ENCODE results near the gene CHST12.
A peak's percentile ranks its signal among the peaks of the same experiment; 100 is the strongest.

The CHST12 gene

DNA sequence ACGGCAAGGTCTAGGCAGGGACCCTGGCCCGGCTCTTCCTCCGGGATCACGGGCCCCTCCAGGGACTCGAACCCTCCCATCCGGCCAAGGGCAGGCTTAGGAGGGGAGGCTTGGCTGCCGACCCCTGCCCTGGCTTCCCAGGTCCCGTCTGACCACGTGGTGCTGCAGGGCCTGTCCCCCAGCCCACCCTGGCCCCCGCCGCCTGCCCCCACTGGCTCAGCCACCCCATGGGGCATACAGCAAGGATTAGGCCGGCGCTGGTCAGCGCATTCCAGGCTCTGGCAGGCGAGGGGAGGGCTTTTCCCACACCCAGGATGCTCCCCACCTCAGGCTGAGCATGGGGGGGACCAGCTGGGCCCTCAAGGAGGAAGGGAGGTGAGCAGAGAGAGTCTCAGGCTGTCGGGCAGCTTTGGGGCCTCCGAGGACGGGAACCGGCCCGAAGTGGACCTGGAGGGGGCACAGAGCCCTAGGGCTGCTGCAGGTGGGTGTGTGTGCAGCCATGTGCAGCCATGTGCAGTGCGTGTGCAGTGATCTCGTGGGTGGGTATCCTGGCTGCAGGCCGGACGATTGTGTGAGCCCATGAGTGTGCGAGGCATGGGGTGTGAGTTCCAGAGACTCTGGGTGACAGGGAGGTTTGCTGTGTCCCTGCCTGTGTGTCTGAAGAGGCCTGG, 73.5 kb downstream of the CHST12 start:
- DNase-seq (ENCODE audit: insufficient read length, low spot score) = no peak

DNA sequence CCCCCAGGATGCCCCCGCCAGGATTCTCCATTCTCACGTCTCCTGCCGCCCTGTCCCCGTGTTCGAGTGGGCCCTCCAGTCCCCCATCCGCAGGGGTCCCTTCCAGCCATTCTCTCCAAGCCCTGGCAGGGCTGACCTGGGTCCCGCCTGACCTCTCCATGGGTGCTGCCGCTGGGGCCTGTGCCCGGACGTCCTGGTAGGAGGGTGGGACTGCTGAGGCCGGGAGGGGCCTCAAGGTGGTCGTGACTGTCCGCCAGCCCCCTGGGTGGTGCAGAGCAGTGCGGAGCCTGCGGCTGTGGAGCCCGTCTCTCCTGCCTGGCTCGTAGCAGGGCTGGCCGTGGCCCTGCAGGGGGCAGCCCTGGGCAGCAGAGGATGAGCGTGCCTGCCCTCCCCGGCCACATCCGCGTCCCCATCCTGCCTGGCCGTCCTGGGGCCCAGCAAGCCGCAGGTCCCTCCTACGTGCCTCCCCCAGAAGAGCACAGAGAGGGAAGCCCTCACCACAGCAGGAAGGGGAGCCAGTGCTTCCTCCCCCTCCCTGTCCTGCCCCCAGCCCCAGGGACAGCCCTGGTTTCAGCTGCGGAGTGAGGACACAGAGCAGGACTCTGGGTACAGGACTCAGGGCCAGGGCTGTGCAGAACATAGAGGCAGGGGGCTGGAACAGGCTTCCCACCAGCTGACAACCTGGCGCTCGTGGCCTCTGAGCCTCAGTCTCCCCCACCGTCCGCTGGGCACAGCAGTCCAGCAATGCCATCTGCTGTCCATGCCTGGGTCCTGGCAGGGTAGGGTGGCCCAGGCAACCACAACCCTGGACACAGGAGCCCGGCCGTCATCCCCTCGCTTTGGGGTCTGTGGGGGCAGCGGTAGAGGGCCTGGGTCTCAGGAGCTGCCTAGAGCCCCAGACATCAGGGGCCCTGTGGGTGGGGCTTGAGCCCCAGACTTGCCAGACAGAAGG, 74.3 kb downstream of the CHST12 start:
- FAIRE-seq (no peak), DNase-seq (ENCODE audit: insufficient read length, low spot score) (peak; percentile 85)

More for the DNA sequence above, 73.5 kb downstream of the CHST12 start:
- no peak for FAIRE-seq

DNA sequence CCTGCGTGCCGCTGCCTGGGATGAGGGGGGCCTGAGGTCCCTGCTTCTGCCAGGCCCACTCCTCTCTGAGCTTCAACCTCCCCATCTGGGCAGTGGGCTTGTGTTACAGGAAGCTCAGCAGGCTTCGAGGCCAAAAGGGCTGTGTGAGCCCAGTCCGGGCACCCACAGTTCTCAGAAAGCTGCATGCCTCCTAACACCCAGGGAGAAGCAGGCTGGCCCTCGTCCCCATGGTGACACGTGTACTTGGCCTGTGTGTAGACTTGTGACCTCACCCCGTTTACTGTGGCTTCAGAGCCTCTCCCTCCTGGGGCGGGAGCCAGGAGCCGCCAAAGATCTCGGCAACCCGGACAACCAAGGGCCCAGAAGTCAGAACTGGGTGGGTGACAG, 75.0 kb downstream of the CHST12 start:
- DNase-seq (ENCODE audit: insufficient read length, low spot score) = no peak
- no peak for FAIRE-seq

DNA sequence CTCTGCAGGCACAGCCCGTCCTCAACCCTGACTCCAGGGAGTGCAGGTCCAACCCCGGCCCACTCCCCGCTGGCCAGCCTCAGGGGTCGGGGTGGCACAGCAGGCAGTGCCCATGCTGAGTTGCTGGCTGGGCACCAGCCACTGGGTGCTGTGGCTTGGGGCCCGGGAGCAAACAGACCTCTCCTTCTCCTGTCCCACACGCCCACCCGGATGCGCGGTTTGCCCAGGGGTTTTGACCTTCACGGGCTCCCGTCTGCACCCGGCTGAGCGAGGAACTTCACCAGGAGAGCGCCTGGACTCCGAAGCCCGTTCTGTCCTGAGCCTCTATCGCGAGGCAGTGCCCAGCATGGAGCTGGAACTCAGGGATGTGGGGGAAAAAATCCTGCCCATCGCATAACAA, 75.4 kb downstream of the CHST12 start:
- DNase-seq (ENCODE audit: insufficient read length, low spot score) = no peak
- FAIRE-seq = no peak

DNA sequence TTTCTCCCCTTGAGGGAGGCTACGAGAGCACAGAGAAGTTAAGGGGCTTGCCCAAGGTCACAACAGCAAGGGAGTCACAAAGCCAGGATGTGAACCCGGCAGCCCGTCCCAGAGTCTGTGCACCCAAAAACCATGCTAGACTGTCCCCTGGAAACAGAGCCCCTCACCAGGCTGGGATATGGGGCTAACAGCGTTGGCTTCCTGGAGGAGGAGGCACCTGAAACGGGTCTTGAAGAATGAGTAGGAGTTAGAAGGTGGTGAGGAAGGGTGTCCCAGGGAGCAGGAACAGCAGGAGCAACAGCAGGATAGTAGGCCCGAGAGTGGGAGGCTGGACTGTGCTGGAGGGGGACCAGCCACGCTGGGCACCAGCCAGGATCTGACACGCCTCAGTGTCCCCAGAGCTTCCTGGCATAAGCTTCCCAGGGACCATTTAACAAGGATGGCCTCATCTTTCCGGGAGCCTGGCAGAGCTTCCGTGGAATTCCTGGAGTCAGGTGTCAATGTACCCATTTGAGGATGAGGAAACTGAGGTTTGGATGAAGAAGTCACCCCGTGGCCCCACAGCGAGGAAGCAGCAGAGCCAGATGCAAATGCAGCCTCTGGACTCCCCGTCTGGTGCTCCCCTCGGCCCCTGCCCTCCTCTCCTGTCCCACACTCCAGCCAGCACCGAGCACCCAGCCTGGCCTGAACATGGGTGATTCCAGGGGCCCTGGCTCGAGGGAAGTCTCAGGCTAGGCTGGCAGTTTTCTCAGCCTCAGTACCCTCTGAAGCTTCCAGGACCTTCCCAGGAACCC, 76.1 kb downstream of the CHST12 start:
- DNase-seq (ENCODE audit: insufficient read length, low spot score) (no peak), FAIRE-seq (no peak)

DNA sequence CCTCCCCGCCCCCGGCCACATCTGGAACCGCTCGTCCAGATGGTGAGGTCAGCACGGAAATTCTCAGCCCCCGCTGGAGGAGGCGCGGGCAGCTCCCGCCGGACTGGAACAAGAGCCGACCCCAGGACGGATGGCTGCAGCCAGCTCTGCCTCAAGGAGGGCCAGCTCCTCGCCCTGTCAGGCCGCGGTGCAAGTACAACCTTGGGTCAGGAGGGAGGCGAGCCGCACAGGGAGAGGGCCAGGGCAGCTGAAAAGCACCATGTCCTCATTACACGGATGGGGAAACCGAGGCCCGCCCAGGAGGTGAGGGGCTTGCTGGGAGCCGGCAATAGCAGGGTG, 76.6 kb downstream of the CHST12 start:
- no peak for FAIRE-seq
- DNase-seq (ENCODE audit: insufficient read length, low spot score) = no peak

DNA sequence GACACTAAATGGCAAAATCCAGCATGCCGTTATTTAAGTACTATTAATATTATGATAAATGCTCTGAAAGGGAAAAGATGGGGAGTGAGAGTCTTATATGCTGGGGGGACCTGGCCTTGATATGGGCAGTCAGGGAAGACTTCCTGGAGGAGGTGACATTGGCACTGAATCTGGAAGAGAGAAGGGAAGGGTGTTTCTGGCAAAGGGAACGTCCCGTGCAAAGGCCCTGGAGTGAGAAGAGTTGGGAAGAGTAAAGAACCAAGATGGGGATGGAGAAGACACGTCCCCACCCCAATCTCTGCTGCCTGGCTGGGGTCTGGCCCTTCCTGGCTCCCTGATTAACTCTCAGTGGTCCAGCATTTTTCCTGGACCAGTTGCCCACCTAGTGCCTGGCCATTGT, 77.8 kb downstream of the CHST12 start:
- no peak for DNase-seq (ENCODE audit: insufficient read length, low spot score)
- no peak for FAIRE-seq

DNA sequence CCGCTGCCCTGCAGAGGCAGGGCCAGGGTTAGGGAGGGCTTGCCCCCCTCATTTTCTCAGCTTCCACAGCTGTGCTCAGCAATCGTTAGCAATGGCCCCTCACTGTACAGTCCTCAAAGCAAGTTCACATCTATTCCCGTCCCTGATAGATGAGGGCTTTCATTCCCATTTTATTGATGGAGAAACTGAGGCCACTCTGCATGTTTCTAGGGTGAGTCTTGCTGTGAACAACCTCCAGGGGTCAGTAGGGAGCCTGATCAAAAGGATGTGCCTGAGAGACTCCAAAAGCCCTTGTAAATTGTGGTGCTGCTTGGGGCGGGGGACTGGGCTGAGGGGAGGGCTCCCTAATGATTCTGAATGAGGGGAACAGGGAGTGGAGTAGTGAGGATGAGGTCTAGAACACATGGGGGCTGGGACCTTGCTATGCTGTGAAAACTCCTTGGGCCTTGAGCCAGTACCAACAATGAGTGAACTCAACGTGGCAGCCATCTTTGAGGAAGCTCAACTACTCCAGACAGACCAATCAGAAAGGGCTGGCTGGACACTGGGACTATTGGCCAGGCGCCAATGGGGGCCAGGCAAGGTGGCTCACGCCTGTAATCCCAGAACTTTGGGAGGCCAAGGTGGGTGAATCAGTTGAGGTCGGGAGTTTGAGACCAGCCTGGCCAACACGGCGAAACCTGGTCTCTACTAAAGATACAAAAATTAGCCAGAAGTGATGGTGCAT, 79.5 kb downstream of the CHST12 start:
- DNase-seq (ENCODE audit: insufficient read length, low spot score) (no peak), FAIRE-seq (no peak)

DNA sequence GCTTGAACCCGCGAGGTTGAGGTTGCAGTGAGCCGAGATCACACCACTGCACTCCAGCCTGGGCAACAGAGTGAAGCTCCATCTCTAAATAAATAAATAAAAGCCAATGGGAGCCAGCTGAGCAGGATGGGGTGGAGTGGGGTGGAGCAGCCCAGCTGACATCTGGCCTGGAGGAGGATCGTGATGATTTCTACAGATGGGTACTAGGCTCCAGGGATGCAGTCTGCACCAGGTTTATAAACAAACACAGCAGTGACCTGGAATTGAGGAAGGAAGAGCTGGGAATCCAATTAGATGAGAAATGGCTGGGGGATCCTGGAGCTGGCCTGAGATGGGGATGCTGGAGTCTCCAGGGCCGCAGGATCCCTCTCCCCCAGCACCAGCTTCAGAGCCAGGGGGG, 80.1 kb downstream of the CHST12 start:
- no peak for FAIRE-seq
- no peak for DNase-seq (ENCODE audit: insufficient read length, low spot score)

DNA sequence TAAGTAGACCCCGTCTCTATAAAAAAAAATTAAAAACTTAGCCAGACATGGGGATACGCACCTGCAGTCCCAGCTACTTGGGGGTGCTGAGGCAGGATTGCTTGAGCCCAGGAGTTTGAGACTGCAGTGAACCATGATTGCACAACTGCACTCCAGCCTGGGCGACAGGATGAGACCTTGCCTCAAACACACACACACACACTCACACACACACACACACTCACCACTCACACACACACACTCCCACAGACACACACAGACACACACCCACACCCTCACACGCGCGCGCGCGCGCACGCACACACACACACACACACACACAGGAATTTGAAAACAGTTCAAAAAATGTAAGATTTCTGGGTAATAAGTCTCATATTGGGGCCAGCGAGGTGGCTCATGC, 81.5 kb downstream of the CHST12 start:
- FAIRE-seq = no peak
- no peak for DNase-seq (ENCODE audit: insufficient read length, low spot score)

DNA sequence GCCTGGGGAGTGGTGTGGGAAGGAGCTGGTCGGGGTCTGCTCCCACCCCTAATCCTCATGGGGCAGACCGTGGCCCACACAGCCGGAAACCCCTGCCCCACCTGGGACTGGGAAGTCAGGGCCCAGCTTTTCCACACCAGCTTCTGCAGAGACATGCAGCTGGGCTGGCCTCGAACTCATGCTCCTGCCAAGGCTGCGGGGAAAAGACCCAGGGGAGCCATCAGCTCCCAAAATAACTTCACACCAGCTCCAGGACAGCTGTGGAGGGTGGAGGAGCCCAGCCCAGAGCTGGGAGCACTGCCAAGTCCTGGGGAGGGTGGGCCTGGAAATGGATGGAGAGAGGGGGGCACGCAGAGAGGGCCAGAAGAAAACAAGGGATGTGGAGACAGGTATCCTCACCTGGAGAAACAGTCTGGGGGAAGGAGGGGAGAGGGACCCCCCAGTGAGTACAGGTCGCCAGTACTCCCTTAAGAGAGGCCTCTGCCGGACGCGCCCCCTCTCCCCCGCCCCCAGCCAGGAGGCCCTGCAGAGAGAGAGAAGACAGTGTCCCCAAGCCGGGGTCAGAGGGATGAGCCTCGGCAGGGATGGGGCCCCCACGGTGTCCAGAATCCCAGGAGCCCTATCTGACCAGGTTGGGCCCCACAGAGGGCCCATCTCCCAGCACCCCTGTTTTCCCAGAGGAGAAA, 84.3 kb downstream of the CHST12 start:
- FAIRE-seq (no peak), DNase-seq (ENCODE audit: insufficient read length, low spot score) (no peak)

DNA sequence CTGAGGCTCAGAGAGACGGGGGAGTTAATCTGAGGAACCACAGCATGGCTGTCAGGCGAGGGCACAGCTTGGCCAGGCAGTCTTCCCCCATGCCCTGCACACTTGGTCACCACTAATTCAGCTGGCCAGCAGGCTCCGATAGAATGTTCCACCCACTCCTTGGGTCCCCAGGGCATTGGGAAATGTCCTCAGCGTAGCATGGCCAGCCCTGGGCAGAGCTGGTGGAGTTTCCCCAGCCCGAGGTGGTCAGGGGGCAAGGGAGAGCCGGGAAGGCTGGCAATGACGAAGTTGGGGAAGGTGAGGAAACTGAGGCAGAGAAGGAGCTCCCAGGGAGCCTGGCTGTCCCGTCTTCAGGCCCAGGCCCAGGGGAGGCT, 84.8 kb downstream of the CHST12 start:
- FAIRE-seq = no peak
- DNase-seq (ENCODE audit: insufficient read length, low spot score) = no peak

DNA sequence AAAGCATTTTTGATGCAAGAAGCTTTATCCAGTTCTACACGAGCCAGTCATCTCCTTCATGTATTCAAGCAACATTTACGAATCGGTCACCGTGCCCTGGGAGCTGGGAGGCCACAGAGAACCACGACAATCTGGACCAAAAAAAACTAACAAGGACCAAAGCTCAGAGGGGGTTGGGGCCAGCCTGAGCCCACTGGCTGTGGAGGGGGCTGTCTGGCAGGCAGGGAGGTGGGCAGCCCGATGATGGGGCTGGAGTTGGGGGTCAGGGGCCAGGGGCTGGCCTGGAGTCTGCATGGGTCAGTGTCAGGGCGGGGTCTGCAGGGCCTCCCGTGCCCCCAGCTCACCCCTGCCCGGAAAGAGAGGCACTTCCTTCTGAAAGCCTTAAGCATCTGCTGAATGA, 85.3 kb downstream of the CHST12 start:
- FAIRE-seq = no peak
- DNase-seq (ENCODE audit: insufficient read length, low spot score) = no peak

DNA sequence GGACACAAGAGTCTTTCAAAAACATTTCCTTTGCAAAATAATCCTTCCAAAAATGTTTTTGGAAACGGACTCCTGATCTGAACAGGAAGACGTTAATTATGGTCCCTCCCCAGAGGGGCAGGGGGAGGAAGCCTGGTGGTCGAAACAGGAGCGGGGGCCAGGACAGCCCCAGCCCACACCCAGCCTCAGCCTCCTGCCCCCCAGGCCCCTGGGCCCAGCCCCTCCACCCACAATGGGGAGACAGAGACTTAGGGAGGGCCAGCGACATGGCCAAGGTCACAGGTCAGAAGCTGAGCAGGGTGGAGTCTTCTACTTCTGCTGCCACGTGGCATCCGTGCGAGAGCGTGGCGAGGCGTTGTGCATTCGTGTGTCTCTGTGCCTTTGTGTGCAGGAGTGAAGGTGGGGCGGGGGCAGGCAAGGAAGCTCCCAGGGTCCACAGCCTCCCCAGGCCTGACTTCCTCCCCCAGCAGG, 86.8 kb downstream of the CHST12 start:
- no peak for FAIRE-seq
- no peak for DNase-seq (ENCODE audit: insufficient read length, low spot score)

DNA sequence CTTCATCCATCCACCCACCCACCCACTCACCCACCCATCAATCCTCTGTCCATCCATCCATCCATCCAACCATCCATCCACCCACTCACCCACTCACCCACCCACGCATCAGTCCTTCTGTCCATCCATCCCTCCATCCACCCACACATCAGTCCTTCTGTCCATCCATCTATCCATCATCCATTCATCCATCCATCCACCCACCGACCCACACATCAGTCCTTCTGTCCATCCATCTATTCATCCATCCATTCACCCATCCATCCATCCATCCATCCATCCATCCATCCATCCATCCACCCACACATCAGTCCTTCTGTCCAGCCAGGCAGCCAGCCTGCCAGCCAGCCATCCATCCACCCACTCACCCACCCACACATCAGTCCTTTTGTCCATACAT, 88.6 kb downstream of the CHST12 start:
- no peak for FAIRE-seq
- DNase-seq (ENCODE audit: insufficient read length, low spot score) = no peak

DNA sequence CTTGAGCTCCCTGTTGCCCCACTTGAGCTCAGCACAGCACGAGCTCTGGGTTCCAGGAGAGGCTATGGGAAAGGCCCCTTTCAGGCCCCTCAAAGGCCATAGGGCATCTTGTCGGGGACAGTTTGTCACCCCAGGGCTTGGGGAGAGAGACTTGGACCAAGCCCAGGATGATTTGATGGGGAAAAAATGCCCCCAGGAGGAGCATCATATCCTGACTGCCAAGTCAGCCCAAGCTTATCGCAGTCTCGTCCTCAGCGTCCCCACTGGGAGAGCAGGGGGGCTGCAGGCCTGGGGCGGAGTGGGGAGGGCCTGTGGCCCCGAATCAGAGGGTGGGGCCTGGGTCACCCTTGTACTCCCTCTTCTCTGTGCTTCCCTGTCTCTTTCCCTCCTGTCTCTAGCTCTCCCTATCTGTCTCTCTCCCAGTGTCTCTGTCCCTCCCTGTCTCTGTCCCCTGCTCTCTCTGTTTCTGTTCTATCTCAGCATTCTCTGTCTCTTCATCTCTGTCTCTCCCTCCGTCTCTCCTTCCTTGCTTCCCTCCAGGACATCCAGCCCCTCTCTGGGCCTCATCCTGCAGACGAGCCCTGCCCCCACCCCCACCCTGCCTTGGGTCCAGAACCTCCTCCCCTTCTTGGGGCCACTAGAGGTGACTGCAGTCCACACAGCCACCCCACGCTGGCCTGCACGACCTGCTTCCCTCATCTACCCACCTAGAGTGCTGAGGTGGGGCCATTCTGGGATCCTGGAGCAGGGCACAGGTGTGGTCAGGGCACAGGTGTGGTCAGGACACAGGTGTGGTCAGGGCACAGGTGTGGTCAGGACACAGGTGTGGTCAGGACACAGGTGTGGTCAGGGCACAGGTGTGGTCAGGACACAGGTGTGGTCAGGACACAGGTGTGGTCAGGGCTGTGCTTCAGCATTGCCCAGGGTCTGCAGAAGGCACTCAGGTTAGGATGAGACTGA, 90.1 kb downstream of the CHST12 start:
- DNase-seq (ENCODE audit: insufficient read length, low spot score) = no peak

DNA sequence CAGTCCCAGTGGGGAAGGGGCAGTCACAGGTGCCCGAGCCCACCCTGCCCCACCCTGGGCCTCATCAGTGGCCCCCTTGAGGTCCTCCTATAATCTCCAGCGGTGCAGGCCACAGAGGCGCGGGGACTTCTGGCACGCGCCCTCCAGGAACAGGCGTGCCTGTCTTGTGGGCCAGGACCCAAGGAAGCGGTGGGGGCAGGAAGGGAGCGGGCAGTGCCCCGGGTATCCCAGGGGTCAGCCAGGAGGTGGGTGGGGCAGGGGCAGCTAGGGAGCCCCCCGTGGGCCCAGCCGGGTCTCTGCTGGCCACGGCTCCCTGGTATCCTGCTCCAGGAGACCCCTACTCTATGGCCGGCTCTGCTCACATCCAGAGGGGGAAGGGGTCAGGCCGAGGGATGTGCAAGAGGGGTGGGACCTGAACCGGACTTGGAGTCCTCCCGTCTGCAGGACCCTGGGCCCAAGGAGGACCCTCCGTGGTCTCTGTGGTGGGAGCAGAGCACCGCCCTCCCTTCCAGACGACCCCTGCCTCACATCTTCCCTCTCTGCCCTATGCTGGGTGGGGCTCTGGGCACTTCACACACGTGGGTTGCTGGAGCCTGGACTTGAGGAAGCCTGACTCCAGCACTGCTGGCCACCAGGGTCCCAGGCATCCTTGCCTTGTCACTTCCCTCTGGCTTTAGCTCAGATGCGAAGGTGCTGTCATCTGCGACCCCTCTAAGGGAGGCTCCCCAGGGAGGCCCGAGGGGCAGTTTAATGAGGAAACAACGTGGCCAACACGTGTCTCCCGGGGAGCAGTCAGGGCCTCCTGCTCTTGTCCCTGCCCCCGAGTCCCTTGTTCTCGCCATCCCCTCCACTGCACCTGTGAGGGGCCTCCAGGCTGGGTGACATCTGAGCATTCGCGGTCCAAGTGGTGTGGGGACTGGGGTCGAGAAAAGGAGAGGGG, 91.0 kb downstream of the CHST12 start:
- FAIRE-seq (no peak), DNase-seq (ENCODE audit: insufficient read length, low spot score) (no peak)

More for the DNA sequence above, 90.1 kb downstream of the CHST12 start:
- no peak for FAIRE-seq
